WTC11 (cell line): Measurements from ENCODE around the gene ABCC11. TPM values are rescaled to one million over a fixed set of nuclear protein-coding genes. Genes with fewer than 3 reads are reported as not detected.
A peak's percentile ranks its signal among the peaks of the same experiment; 100 is the strongest.

Source experiments
- ATAC-seq: fragments of 200-7000 bp; cut with Tn5 transposase; 2 replicates; pipeline ENCODE4 v1.10.0; 2021; ENCODE audit warnings: mild to moderate bottlenecking, moderate library complexity
- CTCF ChIA-PET: fragments of 300-600 bp; sonication (Branson Sonifier 250); formaldehyde crosslinking; loops from one replicate; lab custom pipeline; 2021; ENCODE audit warnings: antibody characterized with exemption; lab: Charles Lee
- POLR2A ChIA-PET: fragments of 350-600 bp; sonication (Branson Sonifier 250); formaldehyde crosslinking; loops from one replicate; lab custom pipeline; 2021; ENCODE audit warnings: antibody characterized with exemption; lab: Charles Lee
- DNase-seq: peaks from one replicate; pipeline ENCODE4 v3.0.0; 2021; ENCODE audit warnings: low spot score
- H3K27ac Mint-ChIP-seq: 2 replicates; pipeline ENCODE4 v1.8.0; 2021; ENCODE audit warnings: mixed read lengths
- H3K27me3 Mint-ChIP-seq: 2 replicates; pipeline ENCODE4 v1.8.0; 2021; ENCODE audit warnings: low read depth, mild to moderate bottlenecking, moderate library complexity, mixed read lengths
- H3K36me3 Mint-ChIP-seq: 2 replicates; pipeline ENCODE4 v1.8.0; 2021; ENCODE audit warnings: mixed read lengths
- H3K4me1 Mint-ChIP-seq: 2 replicates; pipeline ENCODE4 v1.8.0; 2022; ENCODE audit warnings: mixed read lengths
- H3K4me3 Mint-ChIP-seq: 2 replicates; pipeline ENCODE4 v1.8.0; 2021; ENCODE audit warnings: mild to moderate bottlenecking, moderate library complexity, mixed read lengths
- H3K9me3 Mint-ChIP-seq: 2 replicates; pipeline ENCODE4 v1.8.0; 2021; ENCODE audit warnings: mixed read lengths
- ATF1 ChIP-seq: sonication (generic); formaldehyde crosslinking; IDR thresholded peaks from 2 replicates; pipeline ENCODE4 v1.8.1; 2023; ENCODE audit warnings: mild to moderate bottlenecking, moderate library complexity, missing genetic modification reagents
- CREB1 ChIP-seq: sonication (generic); formaldehyde crosslinking; IDR thresholded peaks from 2 replicates; pipeline ENCODE4 v1.8.0; 2023; ENCODE audit warnings: mild to moderate bottlenecking, missing genetic modification reagents
- GTF2I ChIP-seq: fragments of 250-450 bp; sonication (Bioruptor Pico); conservative IDR thresholded peaks from 2 replicates; pipeline ENCODE4 v1.4.0; 2021; ENCODE audit warnings: mild to moderate bottlenecking
- HMGA2 ChIP-seq: fragments of 250-450 bp; sonication (Bioruptor Pico); IDR thresholded peaks from 2 replicates; pipeline ENCODE4 v1.4.0; 2021; ENCODE audit warnings: mild to moderate bottlenecking, moderate library complexity
- IRF2 ChIP-seq: sonication (generic); formaldehyde crosslinking; IDR thresholded peaks from 2 replicates; pipeline ENCODE4 v1.8.0; 2022; ENCODE audit warnings: low read depth, missing genetic modification reagents, borderline replicate concordance
- KAT7 ChIP-seq: sonication (generic); formaldehyde crosslinking; IDR thresholded peaks from 2 replicates; pipeline ENCODE4 v1.8.1; 2023; ENCODE audit warnings: missing genetic modification reagents, mild to moderate bottlenecking, borderline replicate concordance
- MXD4 ChIP-seq: fragments of 250-450 bp; sonication (Bioruptor Pico); IDR thresholded peaks from 2 replicates; pipeline ENCODE4 v1.8.0; 2021; ENCODE audit warnings: mild to moderate bottlenecking, moderate library complexity, borderline replicate concordance
- MYBL2 ChIP-seq: sonication (generic); formaldehyde crosslinking; IDR thresholded peaks from 2 replicates; pipeline ENCODE4 v1.8.1; 2023; ENCODE audit warnings: mild to moderate bottlenecking, moderate library complexity, missing genetic modification reagents
- RELA ChIP-seq: sonication (generic); formaldehyde crosslinking; IDR thresholded peaks from 2 replicates; pipeline ENCODE4 v1.8.1; 2022; ENCODE audit warnings: missing genetic modification reagents, mild to moderate bottlenecking, borderline replicate concordance
- SMAD4 ChIP-seq: sonication (generic); formaldehyde crosslinking; IDR thresholded peaks from 2 replicates; pipeline ENCODE4 v1.8.0; 2022; ENCODE audit warnings: mild to moderate bottlenecking, missing genetic modification reagents
- TEAD1 ChIP-seq: sonication (generic); formaldehyde crosslinking; IDR thresholded peaks from 2 replicates; pipeline ENCODE4 v1.8.0; 2022; ENCODE audit warnings: mild to moderate bottlenecking, missing genetic modification reagents
- ZNF219 ChIP-seq: sonication (generic); formaldehyde crosslinking; IDR thresholded peaks from 2 replicates; pipeline ENCODE4 v1.8.0; 2023; ENCODE audit warnings: missing genetic modification reagents, mild to moderate bottlenecking, borderline replicate concordance
- ZNF232 ChIP-seq: sonication (generic); formaldehyde crosslinking; IDR thresholded peaks from 2 replicates; pipeline ENCODE4 v1.8.0; 2022; ENCODE audit warnings: mild to moderate bottlenecking, missing genetic modification reagents
- ZNF416 ChIP-seq: fragments of 250-450 bp; sonication (Bioruptor Pico); IDR thresholded peaks from 2 replicates; pipeline ENCODE4 v1.9.0; 2021; ENCODE audit warnings: mild to moderate bottlenecking, inconsistent platforms
- total RNA-seq: library from RNA; stranded (reverse); gene quantifications from 3 replicates; pipeline ENCODE4 v1.2.3, GENCODE V29; 2021
- TF ChIP-seq, protein P1 (sequence below): sonication (generic); formaldehyde crosslinking; IDR thresholded peaks from 2 replicates; pipeline ENCODE4 v1.8.1; 2023; ENCODE audit warnings: mild to moderate bottlenecking, missing genetic modification reagents, moderate library complexity
- TF ChIP-seq, protein P2 (sequence below): sonication (generic); formaldehyde crosslinking; IDR thresholded peaks from 2 replicates; pipeline ENCODE4 v1.8.1; 2022; ENCODE audit warnings: low read depth, mild to moderate bottlenecking, moderate library complexity, missing genetic modification reagents, borderline replicate concordance
- TF ChIP-seq, protein P3 (sequence below): sonication (generic); formaldehyde crosslinking; IDR thresholded peaks from 2 replicates; pipeline ENCODE4 v1.8.1; 2023; ENCODE audit warnings: mild to moderate bottlenecking, missing genetic modification reagents
- TF ChIP-seq, protein P4 (sequence below): sonication (generic); formaldehyde crosslinking; IDR thresholded peaks from 2 replicates; pipeline ENCODE4 v1.8.0; 2023; ENCODE audit warnings: mild to moderate bottlenecking, missing genetic modification reagents
- TF ChIP-seq, protein P5 (sequence below): sonication (generic); formaldehyde crosslinking; IDR thresholded peaks from 2 replicates; pipeline ENCODE4 v1.8.0; 2022; ENCODE audit warnings: mild to moderate bottlenecking, missing genetic modification reagents
- TF ChIP-seq, protein P6 (sequence below): fragments of 250-450 bp; sonication (Bioruptor Pico); IDR thresholded peaks from 2 replicates; pipeline ENCODE4 v1.8.0; 2021; ENCODE audit warnings: mild to moderate bottlenecking
- TF ChIP-seq, protein P7 (sequence below): sonication (generic); formaldehyde crosslinking; IDR thresholded peaks from 2 replicates; pipeline ENCODE4 v1.8.0; 2022; ENCODE audit warnings: mild to moderate bottlenecking, missing genetic modification reagents

Gene ABCC11
- total RNA-seq, 1 experiment from 2014 or later, result not detected

DNA sequence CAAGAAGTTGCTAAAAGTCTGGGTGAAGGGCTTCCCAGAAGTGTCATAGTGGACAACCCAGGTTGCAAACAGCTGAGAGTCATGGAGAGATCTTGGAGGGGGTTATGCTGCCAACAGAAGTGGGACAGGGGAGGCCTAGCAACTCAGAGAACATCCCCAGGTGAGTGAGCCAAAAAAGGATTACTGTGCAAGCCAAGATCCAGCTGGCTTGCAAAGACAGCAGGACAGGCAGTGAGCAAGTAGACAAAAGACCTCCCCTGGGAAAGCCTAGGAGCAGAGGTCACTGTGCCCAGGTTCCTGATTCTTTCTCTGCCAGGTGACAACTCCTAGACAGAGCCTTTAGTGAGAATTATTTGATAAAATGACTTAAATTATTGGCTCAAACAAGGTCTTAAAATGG, 12.7 kb downstream of the ABCC11 start (continued):
- no peak for TF ChIP-seq TEAD1 (CRISPR knock-in tag)
- TF ChIP-seq, protein P1, sequence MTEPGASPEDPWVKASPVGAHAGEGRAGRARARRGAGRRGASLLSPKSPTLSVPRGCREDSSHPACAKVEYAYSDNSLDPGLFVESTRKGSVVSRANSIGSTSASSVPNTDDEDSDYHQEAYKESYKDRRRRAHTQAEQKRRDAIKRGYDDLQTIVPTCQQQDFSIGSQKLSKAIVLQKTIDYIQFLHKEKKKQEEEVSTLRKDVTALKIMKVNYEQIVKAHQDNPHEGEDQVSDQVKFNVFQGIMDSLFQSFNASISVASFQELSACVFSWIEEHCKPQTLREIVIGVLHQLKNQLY (CRISPR knock-in tag), result no peak
- TF ChIP-seq GTF2I, result no peak
- TF ChIP-seq, protein P2, sequence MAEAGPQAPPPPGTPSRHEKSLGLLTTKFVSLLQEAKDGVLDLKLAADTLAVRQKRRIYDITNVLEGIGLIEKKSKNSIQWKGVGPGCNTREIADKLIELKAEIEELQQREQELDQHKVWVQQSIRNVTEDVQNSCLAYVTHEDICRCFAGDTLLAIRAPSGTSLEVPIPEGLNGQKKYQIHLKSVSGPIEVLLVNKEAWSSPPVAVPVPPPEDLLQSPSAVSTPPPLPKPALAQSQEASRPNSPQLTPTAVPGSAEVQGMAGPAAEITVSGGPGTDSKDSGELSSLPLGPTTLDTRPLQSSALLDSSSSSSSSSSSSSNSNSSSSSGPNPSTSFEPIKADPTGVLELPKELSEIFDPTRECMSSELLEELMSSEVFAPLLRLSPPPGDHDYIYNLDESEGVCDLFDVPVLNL, result no peak
- TF ChIP-seq ZNF219 (CRISPR knock-in tag), result no peak
- TF ChIP-seq ZNF232 (CRISPR knock-in tag), result no peak
- TF ChIP-seq ZNF416 (CRISPR knock-in tag), result no peak

DNA sequence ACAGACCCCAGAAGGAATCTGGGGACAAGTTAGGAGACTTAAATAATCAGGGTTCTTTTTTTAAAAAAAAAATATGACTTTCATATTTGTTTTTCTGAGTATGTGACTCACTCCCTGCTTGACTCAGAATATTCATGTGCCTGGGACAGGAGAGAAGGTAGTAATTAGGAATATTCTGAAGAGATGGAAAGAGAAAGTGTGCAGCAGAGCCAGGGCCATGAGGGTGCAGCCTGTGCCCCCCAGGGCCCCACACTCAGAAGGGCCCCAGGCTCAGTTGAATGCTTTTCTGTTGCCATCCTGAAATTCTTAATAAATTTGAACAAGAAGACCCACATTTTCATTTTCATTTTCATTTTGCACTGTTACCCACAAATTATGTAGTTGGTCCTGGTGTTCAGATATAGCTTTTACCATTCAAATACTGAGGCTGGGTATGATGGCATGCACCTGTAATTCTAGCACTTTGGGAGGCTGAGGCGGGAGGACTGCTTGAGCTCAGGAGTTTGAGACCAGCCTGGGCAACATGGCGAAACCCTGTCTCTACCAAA, 14.8 kb downstream of the ABCC11 start:
- Mint-ChIP-seq H3K9me3 (no peaks in the 10 kb centered on the region), H3K4me3 (no peak overlapping the region), H3K27me3 (no peaks in the 10 kb centered on the region)
- CTCF ChIA-PET, result interaction anchor here (2.5 kb wide), 1 partner anchor 391 kb away, joined by 17 read pairs; no protein-coding TSS in a partner anchor
- no peak for ATAC-seq
- TF ChIP-seq ATF1 (CRISPR knock-in tag) (no peak), HMGA2 (no peak), MXD4 (CRISPR knock-in tag) (no peak), ZNF232 (CRISPR knock-in tag) (no peak), SMAD4 (CRISPR knock-in tag) (no peak), MYBL2 (CRISPR knock-in tag) (no peak)
- TF ChIP-seq, protein P3, sequence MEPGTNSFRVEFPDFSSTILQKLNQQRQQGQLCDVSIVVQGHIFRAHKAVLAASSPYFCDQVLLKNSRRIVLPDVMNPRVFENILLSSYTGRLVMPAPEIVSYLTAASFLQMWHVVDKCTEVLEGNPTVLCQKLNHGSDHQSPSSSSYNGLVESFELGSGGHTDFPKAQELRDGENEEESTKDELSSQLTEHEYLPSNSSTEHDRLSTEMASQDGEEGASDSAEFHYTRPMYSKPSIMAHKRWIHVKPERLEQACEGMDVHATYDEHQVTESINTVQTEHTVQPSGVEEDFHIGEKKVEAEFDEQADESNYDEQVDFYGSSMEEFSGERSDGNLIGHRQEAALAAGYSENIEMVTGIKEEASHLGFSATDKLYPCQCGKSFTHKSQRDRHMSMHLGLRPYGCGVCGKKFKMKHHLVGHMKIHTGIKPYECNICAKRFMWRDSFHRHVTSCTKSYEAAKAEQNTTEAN, result no peak
- TF ChIP-seq, protein P4, sequence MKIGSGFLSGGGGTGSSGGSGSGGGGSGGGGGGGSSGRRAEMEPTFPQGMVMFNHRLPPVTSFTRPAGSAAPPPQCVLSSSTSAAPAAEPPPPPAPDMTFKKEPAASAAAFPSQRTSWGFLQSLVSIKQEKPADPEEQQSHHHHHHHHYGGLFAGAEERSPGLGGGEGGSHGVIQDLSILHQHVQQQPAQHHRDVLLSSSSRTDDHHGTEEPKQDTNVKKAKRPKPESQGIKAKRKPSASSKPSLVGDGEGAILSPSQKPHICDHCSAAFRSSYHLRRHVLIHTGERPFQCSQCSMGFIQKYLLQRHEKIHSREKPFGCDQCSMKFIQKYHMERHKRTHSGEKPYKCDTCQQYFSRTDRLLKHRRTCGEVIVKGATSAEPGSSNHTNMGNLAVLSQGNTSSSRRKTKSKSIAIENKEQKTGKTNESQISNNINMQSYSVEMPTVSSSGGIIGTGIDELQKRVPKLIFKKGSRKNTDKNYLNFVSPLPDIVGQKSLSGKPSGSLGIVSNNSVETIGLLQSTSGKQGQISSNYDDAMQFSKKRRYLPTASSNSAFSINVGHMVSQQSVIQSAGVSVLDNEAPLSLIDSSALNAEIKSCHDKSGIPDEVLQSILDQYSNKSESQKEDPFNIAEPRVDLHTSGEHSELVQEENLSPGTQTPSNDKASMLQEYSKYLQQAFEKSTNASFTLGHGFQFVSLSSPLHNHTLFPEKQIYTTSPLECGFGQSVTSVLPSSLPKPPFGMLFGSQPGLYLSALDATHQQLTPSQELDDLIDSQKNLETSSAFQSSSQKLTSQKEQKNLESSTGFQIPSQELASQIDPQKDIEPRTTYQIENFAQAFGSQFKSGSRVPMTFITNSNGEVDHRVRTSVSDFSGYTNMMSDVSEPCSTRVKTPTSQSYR, result no peak
- TF ChIP-seq, all 79 proteins: peak for 0
- no peak overlapping the region for H3K27ac Mint-ChIP-seq
- H3K36me3 Mint-ChIP-seq, result no peaks in the 10 kb centered on the region
- POLR2A ChIA-PET, result no interaction called here
- H3K4me1 Mint-ChIP-seq, result peaks cover 13% of the 10 kb centered on the region
- no peak for DNase-seq

DNA sequence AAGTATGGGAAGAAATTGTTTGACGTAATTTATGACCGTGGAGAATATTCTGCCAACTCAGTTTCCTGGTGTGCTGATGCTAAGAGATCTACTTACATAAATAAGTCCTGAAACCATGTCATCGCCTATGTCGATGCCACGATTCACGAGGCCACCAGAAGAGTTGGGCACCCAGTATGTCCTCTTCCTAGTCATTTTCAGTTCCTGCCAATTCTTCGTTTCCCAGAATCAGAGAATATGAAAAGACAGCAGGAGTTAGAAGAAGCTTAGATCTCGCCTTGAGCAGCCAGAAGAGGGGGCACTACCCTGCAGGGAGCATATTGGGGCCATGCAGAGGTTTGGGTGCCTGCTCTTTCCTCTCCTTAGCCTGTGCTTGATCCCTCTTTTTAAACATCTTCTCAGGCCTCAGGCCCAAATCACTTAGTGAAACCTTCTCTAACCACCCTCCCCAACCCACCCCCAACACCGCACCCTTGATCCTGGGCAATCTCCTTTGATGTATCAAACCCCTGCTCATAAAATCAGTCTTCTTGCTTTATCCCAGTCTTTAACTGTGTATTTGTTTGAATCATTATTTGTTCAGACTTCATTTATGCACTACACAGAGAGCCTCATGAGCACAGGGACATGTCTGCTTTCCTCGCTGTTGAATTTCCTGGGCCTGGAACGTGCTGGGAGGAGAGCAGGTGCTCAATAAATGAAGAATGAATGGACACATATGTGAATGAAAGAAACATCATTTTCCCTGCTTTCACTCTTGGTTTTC, 15.4 kb downstream of the ABCC11 start:
- POLR2A ChIA-PET, result no interaction called here
- peaks cover 13% of the 10 kb centered on the region for H3K4me1 Mint-ChIP-seq
- H3K9me3 Mint-ChIP-seq, result no peaks in the 10 kb centered on the region
- DNase-seq (peak; percentile 53), ATAC-seq (peak; percentile 95)
- no peak overlapping the region for H3K4me3 Mint-ChIP-seq
- H3K27ac Mint-ChIP-seq, result no peak overlapping the region
- H3K36me3 Mint-ChIP-seq, result no peaks in the 10 kb centered on the region
- no peaks in the 10 kb centered on the region for H3K27me3 Mint-ChIP-seq
- CTCF ChIA-PET, result interaction anchor here (0.5 to 2.5 kb wide), 19 partner anchors 12 to 399 kb away, joined by 3 to 17 read pairs (median 4); partner anchors contain the start of gene LONP2
- TF ChIP-seq IRF2 (no peak), RELA (CRISPR knock-in tag) (no peak), ATF1 (CRISPR knock-in tag) (no peak), CREB1 (CRISPR knock-in tag) (no peak), KAT7 (CRISPR knock-in tag) (no peak), ZNF232 (CRISPR knock-in tag) (no peak), MXD4 (CRISPR knock-in tag) (no peak)
- TF ChIP-seq, protein P5, sequence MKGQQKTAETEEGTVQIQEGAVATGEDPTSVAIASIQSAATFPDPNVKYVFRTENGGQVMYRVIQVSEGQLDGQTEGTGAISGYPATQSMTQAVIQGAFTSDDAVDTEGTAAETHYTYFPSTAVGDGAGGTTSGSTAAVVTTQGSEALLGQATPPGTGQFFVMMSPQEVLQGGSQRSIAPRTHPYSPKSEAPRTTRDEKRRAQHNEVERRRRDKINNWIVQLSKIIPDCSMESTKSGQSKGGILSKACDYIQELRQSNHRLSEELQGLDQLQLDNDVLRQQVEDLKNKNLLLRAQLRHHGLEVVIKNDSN (CRISPR knock-in tag), result no peak
- TF ChIP-seq, protein P2, result no peak
- TF ChIP-seq, protein P6, sequence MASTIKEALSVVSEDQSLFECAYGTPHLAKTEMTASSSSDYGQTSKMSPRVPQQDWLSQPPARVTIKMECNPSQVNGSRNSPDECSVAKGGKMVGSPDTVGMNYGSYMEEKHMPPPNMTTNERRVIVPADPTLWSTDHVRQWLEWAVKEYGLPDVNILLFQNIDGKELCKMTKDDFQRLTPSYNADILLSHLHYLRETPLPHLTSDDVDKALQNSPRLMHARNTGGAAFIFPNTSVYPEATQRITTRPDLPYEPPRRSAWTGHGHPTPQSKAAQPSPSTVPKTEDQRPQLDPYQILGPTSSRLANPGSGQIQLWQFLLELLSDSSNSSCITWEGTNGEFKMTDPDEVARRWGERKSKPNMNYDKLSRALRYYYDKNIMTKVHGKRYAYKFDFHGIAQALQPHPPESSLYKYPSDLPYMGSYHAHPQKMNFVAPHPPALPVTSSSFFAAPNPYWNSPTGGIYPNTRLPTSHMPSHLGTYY, result no peak
- TF ChIP-seq, protein P7, sequence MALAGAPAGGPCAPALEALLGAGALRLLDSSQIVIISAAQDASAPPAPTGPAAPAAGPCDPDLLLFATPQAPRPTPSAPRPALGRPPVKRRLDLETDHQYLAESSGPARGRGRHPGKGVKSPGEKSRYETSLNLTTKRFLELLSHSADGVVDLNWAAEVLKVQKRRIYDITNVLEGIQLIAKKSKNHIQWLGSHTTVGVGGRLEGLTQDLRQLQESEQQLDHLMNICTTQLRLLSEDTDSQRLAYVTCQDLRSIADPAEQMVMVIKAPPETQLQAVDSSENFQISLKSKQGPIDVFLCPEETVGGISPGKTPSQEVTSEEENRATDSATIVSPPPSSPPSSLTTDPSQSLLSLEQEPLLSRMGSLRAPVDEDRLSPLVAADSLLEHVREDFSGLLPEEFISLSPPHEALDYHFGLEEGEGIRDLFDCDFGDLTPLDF (CRISPR knock-in tag), result no peak
